GM12872 (cell line): ENCODE results near the gene NKTR.
A peak's percentile ranks its signal among the peaks of the same experiment; 100 is the strongest.

Experiments used
- TF ChIP-seq, protein P1 (sequence below): IDR thresholded peaks from 3 replicates; pipeline ENCODE4 v1.5.1; 2011; ENCODE audit warnings: low read depth, mild to moderate bottlenecking, low read length, moderate library complexity; ENCODE audit not compliant: insufficient read depth

The NKTR gene

DNA sequence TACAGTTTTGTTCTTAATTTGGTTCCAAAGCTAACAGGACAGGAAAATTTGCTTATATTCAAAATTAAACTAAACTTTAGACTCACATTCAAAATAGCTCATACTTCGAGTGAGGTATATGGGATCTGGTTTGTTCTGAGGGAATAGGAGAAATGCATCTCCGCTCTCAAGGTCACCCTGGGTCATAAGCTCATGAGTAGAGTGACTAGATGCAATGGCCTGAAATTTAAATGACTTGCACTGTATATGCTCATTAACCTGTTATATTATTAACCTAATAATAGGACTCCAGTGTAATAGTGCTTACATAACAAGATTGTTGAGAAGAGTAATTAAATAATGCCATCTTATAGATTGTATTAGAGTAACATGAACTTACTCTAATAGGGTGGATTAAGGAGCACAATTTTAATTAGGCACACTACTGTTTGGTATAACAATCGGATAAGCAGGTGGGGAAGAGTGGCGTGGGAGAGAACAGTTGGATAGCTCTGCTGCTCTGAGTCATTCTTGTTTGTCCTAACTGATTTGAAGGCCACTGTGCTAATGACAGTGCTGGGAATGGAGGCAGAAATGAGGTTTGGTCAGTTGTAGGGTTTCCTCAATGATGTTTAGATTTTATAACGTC lies 5.2 kb downstream of the NKTR start:
- TF ChIP-seq, protein P1, sequence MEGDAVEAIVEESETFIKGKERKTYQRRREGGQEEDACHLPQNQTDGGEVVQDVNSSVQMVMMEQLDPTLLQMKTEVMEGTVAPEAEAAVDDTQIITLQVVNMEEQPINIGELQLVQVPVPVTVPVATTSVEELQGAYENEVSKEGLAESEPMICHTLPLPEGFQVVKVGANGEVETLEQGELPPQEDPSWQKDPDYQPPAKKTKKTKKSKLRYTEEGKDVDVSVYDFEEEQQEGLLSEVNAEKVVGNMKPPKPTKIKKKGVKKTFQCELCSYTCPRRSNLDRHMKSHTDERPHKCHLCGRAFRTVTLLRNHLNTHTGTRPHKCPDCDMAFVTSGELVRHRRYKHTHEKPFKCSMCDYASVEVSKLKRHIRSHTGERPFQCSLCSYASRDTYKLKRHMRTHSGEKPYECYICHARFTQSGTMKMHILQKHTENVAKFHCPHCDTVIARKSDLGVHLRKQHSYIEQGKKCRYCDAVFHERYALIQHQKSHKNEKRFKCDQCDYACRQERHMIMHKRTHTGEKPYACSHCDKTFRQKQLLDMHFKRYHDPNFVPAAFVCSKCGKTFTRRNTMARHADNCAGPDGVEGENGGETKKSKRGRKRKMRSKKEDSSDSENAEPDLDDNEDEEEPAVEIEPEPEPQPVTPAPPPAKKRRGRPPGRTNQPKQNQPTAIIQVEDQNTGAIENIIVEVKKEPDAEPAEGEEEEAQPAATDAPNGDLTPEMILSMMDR: no peak

DNA sequence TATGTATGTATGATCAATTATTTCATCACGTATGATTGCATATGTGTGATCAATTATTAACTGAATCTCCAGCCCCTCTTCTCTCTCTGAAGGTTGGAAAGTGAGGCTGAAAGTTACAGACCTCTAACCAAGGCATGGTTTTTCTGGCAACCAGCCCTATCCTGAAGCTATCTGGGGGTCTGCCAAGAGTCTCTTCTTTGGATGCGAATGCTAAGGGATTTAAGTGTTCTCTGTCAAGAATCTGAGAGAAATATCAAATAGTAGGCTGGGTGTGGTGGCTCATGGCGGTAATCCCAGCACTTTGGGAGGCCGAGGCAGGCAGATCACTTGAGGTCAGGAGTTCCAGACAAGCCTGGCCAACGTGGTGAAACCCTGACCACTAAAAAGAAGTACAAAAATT lies 8.1 kb downstream of the NKTR start:
- TF ChIP-seq, protein P1: no peak

DNA sequence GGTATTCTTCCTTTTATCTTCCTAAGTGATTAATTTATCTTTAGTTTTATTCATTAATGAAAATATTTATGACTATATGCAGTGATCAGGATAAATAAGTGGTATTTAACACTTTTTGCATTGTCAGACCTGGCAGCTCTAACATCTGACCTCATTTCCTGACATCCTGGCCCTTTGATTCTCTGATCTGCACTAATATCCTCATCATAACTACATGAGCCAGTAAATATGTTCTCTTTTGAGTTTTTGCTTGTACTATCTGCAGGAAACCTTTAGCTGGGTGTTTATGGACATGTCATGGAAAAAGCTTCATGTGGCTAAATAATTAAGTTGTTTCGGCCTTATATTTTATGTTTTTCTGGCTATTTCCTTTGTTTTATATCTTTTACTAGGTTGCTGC lies 10.5 kb downstream of the NKTR start:
- TF ChIP-seq, protein P1: no peak

DNA sequence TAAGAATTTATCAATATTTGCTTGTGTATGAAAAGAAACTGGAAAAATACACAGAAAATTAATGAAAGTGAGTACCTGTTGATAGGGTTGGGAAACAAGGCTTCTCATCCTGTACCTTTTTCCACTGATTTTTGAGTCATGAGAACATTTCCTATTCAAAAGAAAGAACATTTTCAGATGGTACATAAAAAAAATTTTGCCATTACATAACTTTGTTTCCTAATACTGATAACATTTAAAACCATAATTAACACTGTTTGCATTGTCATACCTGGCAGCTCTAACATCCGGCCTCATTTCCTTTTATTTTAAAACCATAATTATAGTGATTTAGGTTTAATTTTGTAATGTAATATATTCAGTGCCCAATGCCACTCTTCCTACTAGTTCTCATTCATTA lies 11.7 kb downstream of the NKTR start:
- TF ChIP-seq, protein P1: no peak

DNA sequence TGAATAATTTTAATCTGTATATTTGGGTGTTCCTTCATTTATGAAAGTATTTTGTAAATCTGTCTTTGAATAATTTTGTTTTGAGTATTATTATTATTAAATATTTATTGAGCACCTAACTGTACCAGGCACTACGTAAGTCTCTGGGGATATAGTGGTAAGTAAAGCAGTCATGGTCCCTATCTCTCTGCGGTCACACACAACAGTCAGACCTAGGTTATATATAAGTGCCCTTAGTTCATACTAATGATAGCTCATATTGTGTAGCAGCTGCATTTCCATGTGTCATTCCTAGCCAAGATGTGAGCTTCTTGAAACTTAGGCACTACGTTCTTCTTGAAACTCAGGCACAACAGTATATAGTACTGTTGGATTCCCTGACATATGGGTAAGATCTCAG lies 12.4 kb downstream of the NKTR start:
- TF ChIP-seq, protein P1: no peak

DNA sequence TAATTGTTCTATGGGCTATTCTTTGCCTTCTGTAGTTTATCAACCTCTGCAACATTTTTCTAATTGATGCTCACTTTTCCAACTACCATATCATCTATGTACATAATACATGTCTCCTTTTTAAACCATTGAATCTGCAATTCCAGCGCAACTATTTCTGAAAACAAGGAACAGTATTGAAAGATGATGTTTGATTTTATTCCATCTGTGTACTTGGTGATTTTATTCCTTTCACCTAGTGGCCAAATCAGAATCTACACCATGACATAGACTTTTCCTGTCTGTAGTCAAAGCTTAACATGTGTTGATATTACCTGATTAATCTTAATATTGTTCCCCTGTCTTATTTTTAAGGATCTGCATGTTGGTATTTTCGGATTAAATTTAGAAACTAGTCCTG lies 13.0 kb downstream of the NKTR start:
- TF ChIP-seq, protein P1: peak; percentile 37; the same call in 2 of the 3 replicates

DNA sequence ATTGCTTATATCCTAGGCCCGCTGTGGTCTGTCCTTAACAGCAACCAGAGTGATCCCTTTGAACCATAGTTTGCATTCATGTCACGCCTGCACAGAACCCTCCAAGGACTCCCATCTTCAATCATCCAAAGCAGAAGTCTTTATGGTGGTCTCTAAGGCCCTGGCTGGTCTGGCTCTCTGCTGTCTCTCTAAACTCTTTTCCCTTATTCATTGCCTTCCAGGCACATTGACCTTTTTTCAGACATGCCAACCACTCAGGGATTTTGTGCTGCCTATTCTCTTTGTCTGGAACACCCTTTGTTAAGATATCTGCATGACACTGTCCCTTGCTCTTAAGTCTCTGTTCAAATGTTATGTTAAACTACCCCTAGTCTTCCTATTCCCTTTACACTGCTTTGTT lies 31.1 kb downstream of the NKTR start:
- TF ChIP-seq, protein P1: no peak
